ENCODE data around the gene SCLY.
A peak's percentile ranks its signal among the peaks of the same experiment; 100 is the strongest.

Gene SCLY

DNA sequence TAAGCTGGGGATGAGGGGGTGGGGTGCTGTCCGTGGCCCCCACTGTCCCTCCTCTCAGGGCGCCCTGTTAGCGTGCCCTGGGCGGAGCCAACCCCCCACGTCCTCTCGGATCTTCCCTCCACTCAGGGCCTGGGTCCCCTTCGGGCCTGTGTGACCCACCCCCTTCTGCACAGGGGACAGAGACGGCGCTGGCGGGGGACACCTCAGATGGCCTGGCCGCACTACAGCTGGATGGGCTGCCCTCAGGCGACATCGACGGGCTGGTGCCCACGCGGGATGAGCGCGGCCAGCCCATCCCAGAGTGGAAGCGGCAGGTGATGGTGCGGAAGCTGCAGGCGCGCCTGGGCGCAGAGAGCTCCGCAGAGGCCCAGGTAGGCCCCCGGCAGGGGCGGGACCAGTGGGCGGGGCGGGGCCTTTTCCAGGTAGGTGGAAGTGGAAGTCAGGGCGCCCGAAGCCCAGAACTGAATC, 67.8 kb downstream of the SCLY start:
- no peak for DNase-seq

GRCh38 chr2:238129166-238130010, 68.6 kb downstream of the SCLY start:
- no peak for DNase-seq

GRCh38 chr2:238130111-238130695, 69.4 kb downstream of the SCLY start:
- no peak for DNase-seq

GRCh38 chr2:238130696-238131628, 70.2 kb downstream of the SCLY start:
- DNase-seq = no peak

DNA sequence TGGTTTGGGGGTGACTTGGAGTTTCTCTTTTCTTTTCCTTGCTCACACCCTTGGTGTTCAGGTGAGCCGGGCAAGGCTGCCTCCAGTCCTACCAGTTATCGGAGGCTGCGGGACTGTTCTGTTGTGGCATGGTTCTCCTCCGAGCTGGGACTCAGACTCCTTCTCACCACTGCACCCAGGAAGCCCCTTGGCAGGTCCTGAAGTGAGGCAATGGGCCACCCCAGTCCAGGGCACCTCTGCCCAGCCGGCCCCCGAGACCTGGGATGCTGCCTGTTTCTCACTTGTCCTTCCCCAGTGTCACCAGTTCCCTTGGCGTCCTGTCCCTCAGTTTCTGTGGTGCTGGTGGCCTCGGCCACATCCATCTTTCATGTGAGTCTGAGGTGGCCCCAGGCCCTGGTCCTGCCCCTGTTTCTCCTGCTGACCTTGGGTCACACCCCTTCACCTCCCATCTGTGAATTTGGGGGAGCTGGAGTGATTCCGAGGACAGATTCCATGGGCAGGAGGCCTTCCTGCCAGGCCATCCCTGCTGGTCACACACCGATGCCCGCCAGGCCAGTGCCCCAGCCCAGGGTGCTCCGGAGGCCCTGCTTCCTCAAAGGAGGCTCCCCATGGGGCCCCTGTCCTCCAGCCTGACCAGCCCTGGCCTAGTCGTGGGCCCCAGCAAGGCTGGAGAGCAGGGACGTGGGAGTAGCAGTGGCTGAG, 71.1 kb downstream of the SCLY start:
- no peak for DNase-seq

- DNase-seq = no peak
Observed at GRCh38 chr2:238132463-238133450, 72.0 kb downstream of the SCLY start.

GRCh38 chr2:238133499-238134392, 72.9 kb downstream of the SCLY start:
- no peak for DNase-seq

DNA sequence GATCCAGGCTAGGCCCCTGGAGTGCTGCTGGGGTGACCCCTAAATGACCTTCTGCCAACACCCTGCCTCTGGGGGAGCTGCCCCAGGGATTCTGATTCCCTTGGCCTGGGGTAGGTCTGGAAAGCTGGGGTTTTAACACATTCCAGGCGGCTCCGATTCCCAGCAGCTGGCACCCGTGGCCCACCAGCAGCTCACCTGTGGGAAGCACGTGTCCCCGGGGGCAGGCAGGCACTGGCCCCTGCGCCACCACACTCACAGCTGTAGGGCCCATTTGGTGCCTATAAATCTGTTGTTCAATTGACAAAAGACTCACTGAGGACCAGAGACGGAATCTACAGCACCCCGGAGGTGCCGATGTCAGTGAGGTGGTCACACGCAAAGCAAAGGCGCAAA, 73.6 kb downstream of the SCLY start:
- no peak for DNase-seq

- no peak for DNase-seq
Observed at GRCh38 chr2:238135601-238136150, 74.9 kb downstream of the SCLY start.

- DNase-seq = no peak
Observed at GRCh38 chr2:238136820-238137537, 76.2 kb downstream of the SCLY start.

DNA sequence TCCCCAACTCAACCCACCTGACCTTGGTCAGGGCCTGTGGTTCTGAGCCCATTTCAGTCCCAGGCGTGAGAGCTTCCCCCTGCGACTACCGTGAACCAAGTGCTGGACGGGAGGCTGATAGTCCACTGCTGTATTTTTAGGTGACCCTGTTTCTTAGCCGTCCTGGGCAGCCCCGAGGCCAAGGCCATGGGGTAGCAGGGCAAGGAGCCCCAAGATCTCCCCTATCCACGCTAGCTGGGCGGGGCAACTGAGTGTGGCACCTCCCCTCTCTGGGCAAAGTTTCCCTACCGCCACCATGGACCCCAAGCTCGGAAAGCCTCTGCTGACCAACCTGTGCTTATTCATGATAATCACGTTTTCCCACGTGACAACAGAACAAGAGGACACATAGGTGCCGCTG, 77.1 kb downstream of the SCLY start:
- no peak for DNase-seq

DNA sequence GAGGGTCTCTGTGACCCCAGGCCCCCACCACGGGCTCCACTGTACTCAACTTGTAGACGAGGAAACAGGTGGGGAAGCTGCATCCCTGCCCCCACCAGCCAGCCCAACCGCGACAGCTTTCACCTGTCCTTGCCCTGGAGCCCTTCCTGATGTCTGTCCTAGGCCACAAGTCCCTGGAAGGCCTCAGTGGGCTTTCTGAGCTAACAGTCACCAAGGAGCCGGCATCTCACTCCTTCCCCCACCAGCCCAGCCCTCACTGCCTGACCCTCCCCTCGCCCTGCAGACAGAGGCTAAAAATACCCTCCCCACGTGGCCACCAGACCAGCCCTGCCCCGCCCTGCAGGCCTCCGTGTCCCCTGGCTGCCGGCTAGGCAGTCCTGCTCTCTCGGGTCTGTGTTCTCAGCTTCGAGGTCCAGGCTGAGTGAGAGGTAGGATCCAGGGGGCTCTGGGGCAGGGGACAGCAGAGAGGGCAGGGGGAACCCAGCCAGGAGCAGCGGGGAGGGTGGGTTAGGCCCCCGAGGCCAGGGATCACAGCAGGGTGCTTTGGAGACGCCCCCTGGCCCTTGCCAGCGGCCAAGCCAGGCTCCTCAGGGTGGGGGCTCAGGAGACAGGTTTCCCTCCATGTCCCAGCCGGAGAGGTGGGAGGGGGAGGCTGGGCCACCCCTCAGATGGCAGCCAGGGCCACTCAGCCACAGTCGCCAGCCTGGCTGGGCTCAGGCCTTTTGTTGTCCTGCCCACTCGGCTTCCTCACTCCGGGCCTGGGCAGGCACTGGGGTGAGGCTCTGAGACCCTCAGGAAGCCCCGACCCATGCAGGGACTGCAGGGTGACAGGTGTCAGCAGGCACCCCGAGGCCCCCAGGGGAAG, 77.8 kb downstream of the SCLY start, which contains the start of gene KLHL30:
TSS of gene KLHL30 (plus strand) at position 338 of the 865 bp plus-strand sequence. CDS start 2,087 bp downstream, outside the sequence.
- DNase-seq = no peak

- peak; percentile 25 for DNase-seq
Observed at GRCh38 chr2:238139196-238140039, 78.6 kb downstream of the SCLY start.

GRCh38 chr2:238140040-238140439, 79.2 kb downstream of the SCLY start:
- no peak for DNase-seq

DNA sequence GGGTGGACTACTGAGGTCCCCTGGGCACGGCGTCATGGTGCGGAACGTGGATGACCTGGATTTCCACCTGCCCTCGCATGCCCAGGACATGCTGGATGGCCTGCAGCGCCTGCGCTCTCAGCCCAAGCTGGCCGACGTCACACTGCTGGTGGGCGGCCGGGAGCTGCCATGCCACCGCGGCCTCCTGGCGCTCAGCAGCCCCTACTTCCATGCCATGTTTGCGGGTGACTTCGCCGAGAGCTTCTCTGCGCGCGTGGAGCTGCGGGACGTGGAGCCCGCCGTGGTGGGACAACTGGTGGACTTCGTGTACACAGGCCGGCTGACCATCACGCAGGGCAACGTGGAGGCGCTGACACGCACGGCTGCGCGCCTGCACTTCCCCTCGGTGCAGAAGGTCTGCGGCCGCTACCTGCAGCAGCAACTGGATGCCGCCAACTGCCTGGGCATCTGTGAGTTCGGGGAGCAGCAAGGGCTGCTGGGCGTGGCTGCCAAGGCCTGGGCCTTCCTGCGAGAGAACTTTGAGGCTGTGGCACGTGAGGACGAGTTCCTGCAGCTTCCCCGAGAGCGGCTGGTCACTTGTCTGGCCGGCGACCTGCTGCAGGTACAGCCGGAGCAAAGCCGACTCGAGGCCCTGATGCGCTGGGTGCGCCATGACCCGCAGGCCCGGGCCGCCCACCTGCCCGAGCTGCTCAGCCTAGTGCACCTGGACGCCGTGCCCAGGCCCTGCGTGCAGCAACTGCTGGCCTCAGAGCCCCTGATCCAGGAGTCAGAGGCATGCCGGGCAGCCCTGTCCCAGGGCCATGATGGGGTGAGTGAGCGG, 80.1 kb downstream of the SCLY start:
- DNase-seq = no peak

All from CD4-positive, alpha-beta T cell treated with Interleukin-17A for 1 hour (primary cell).